SK-N-SH (cell line): ENCODE results near the gene STAT5B. TPM values are rescaled to one million over a fixed set of nuclear protein-coding genes. Genes with fewer than 3 reads are reported as not detected.

Experiments
- CTCF ChIA-PET: fragments of 300-600, 350-600 bp; formaldehyde crosslinking; extraction: SDS; loops from one replicate; lab custom pipeline; 2021; lab: Yijun Ruan, JAX
- POLR2A ChIA-PET: fragments of 350-600 bp; sonication (Branson Sonifier 250); formaldehyde crosslinking; extraction: SDS; loops from one replicate; lab custom pipeline; 2020; ENCODE audit warnings: antibody characterized with exemption, inconsistent platforms; lab: Yijun Ruan, JAX
- DNase-seq: peaks from one replicate; pipeline ENCODE4 v3.0.0; 2012
- H2AFZ ChIP-seq: fragments of 200-600 bp; sonication (generic); 2 replicates; pipeline ENCODE4 v1.8.1; 2016; ENCODE audit warnings: antibody characterized with exemption, mild to moderate bottlenecking, low read depth
- H3F3A ChIP-seq: fragments of 200-600 bp; sonication (generic); replicated peaks from 2 replicates; pipeline ENCODE3; 2016; ENCODE audit warnings: antibody characterized with exemption, mild to moderate bottlenecking; ENCODE audit not compliant: insufficient read depth
- H3K27ac ChIP-seq, 2 experiments: fragments of 200-500 bp in 1 of 2; fragments of 200-600 bp in 1 of 2; sonication (Bioruptor generic) in 1 of 2; sonication (generic), shearing (Covaris generic) in 1 of 2; 2 replicates each; pipeline versions ENCODE4 v1.5.1 to v1.6.1; 2014 to 2016; ENCODE audit warnings: low read depth in 2 of 2, inconsistent platforms in 1 of 2, low read length in 1 of 2, mild to moderate bottlenecking in 1 of 2, mixed read lengths in 1 of 2
- H3K27me3 ChIP-seq: fragments of 200-600 bp; sonication (generic), shearing (Covaris generic); 2 replicates; pipeline ENCODE4 v1.6.1; 2016; ENCODE audit warnings: mixed run types; ENCODE audit not compliant: insufficient read depth
- H3K36me3 ChIP-seq, 2 experiments: fragments of 200-500 bp in 1 of 2; fragments of 200-600 bp in 1 of 2; sonication (Bioruptor generic) in 1 of 2; sonication (generic) in 1 of 2; replicated peaks in 1 of 2; 2 replicates each; pipeline versions ENCODE3 to v1.5.1; 2014 to 2016; ENCODE audit warnings: low read length in 1 of 2, mild to moderate bottlenecking in 1 of 2; ENCODE audit not compliant: insufficient read depth in 2 of 2, control insufficient read depth in 1 of 2
- H3K4me1 ChIP-seq, 2 experiments: fragments of 200-500 bp in 1 of 2; fragments of 200-600 bp in 1 of 2; sonication (Bioruptor generic) in 1 of 2; sonication (generic), shearing (Covaris generic) in 1 of 2; 2 replicates each; pipeline versions ENCODE4 v1.5.1 to v1.6.1; 2014 to 2016; ENCODE audit warnings: low read depth in 1 of 2, low read length in 1 of 2, mixed run types in 1 of 2; ENCODE audit not compliant: insufficient read depth in 2 of 2, control insufficient read depth in 1 of 2
- H3K4me2 ChIP-seq: fragments of 200-600 bp; sonication (generic), shearing (Covaris generic); 2 replicates; pipeline ENCODE4 v1.6.1; 2017; ENCODE audit warnings: mixed run types
- H3K4me3 ChIP-seq, 2 experiments: fragments of 200-500 bp in 1 of 2; fragments of 200-600 bp in 1 of 2; sonication (Bioruptor generic) in 1 of 2; sonication (generic), shearing (Covaris generic) in 1 of 2; 2 replicates each; pipeline versions ENCODE4 v1.5.1 to v1.8.1; 2014 to 2016; ENCODE audit warnings: low read depth in 2 of 2, inconsistent platforms in 1 of 2, low read length in 1 of 2, mild to moderate bottlenecking in 1 of 2, mixed read lengths in 1 of 2, moderate library complexity in 1 of 2
- H3K79me2 ChIP-seq: fragments of 200-600 bp; sonication (generic); 2 replicates; pipeline ENCODE4 v1.8.1; 2017; ENCODE audit warnings: mild to moderate bottlenecking; ENCODE audit not compliant: insufficient read depth
- H3K9ac ChIP-seq: fragments of 200-600 bp; sonication (generic); 2 replicates; pipeline ENCODE4 v1.6.1; 2017; ENCODE audit warnings: mixed run types
- H3K9me2 ChIP-seq: fragments of 200-600 bp; sonication (generic); 2 replicates; pipeline ENCODE4 v1.6.1; 2017; ENCODE audit warnings: mixed run types
- H3K9me3 ChIP-seq: fragments of 200-600 bp; sonication (generic); 2 replicates; pipeline ENCODE4 v1.6.1; 2017; ENCODE audit warnings: mixed run types, mild to moderate bottlenecking, moderate library complexity
- H4K20me1 ChIP-seq: fragments of 200-600 bp; sonication (generic); 2 replicates; pipeline ENCODE4 v1.6.1; 2017; ENCODE audit warnings: mild to moderate bottlenecking, mixed run types; ENCODE audit not compliant: insufficient read depth
- CTCF ChIP-seq: fragments of 200-600 bp; sonication (generic); IDR thresholded peaks from 2 replicates; pipeline ENCODE4 v1.6.1; 2017; ENCODE audit warnings: antibody characterized with exemption, mild to moderate bottlenecking, moderate library complexity
- EP300 ChIP-seq, 2 experiments: IDR thresholded peaks; 2 replicates each; pipeline versions ENCODE4 v1.4.0 to v1.6.1; 2012; ENCODE audit warnings: borderline replicate concordance in 1 of 2, low read depth in 1 of 2, low read length in 1 of 2
- FOSL2 ChIP-seq: IDR thresholded peaks from 2 replicates; pipeline ENCODE4 v1.4.0; 2012; ENCODE audit warnings: low read depth, mild to moderate bottlenecking, moderate library complexity, borderline replicate concordance
- FOXM1 ChIP-seq: IDR thresholded peaks from 2 replicates; pipeline ENCODE4 v1.4.0; 2012; ENCODE audit warnings: low read depth, mild to moderate bottlenecking
- GABPA ChIP-seq: IDR thresholded peaks from 2 replicates; pipeline ENCODE4 v1.4.0; 2012; ENCODE audit warnings: low read depth, mild to moderate bottlenecking
- GATA2 ChIP-seq: sonication (generic); formaldehyde crosslinking; IDR thresholded peaks from 2 replicates; pipeline ENCODE4 v1.5.0; 2020; ENCODE audit warnings: mild to moderate bottlenecking, missing genetic modification reagents
- JUND ChIP-seq: IDR thresholded peaks from 2 replicates; pipeline ENCODE4 v1.4.0; 2012
- MXI1 ChIP-seq: IDR thresholded peaks from 2 replicates; pipeline ENCODE4 v1.6.1; 2012; ENCODE audit warnings: mild to moderate bottlenecking, low read depth, low read length, improper control_type of control experiment
- NRF1 ChIP-seq: IDR thresholded peaks from 2 replicates; pipeline ENCODE4 v1.6.1; 2012; ENCODE audit warnings: low read depth, mild to moderate bottlenecking, low read length
- PBX3 ChIP-seq: IDR thresholded peaks from 2 replicates; pipeline ENCODE4; 2012
- POLR2AphosphoS5 ChIP-seq: IDR thresholded peaks from 2 replicates; pipeline ENCODE4 v1.6.1; 2012; ENCODE audit warnings: low read depth, low read length
- RAD21 ChIP-seq: IDR thresholded peaks from 2 replicates; pipeline ENCODE4 v1.6.1; 2012; ENCODE audit warnings: mild to moderate bottlenecking, low read length
- REST ChIP-seq: IDR thresholded peaks from 2 replicates; pipeline ENCODE4 v1.6.1; 2012; ENCODE audit warnings: mild to moderate bottlenecking, low read depth, low read length, moderate library complexity
- RFX5 ChIP-seq: IDR thresholded peaks from 2 replicates; pipeline ENCODE4 v1.6.1; 2012; ENCODE audit warnings: mild to moderate bottlenecking, improper control_type of control experiment, low read length
- TAF1 ChIP-seq: IDR thresholded peaks from 2 replicates; pipeline ENCODE4 v1.6.1; 2012; ENCODE audit warnings: low read depth, mild to moderate bottlenecking, low read length, moderate library complexity, borderline replicate concordance
- TCF12 ChIP-seq: IDR thresholded peaks from 2 replicates; pipeline ENCODE4 v1.4.0; 2012
- USF1 ChIP-seq: IDR thresholded peaks from 2 replicates; pipeline ENCODE4 v1.4.0; 2012; ENCODE audit warnings: low read depth, borderline replicate concordance
- WGBS: methylation state at CpG from one replicate; pipeline ENCODE4 v1.1.6; 2017; ENCODE audit warnings: low lambda C conversion rate; 5-methylcytosine and 5-hydroxymethylcytosine counted together
- polyA plus RNA-seq, 3 experiments: library from polyadenylated mRNA; depleted of rRNA; stranded (reverse); fragments of >200 nt; gene quantifications; 2 replicates each; pipeline ENCODE4 v1.2.3, GENCODE V29; 2012

The STAT5B gene
- polyA plus RNA-seq, 1 of the 3 experiments (the other 2 are of a cell fraction), result 23.6 TPM

- no peaks in the 10 kb centered on the region for H3K9me2 ChIP-seq
- no peak for DNase-seq
- peak overlapping the region in 1 of 2 experiments; percentile 66; a peak in 2 of 4 replicates for H3K27ac ChIP-seq
- TF ChIP-seq NRF1 (no peak), FOXM1 (no peak), MXI1 (no peak), PBX3 (0 out of 2 replicates have a peak, but pooled peaks have one; percentile 7), RFX5 (no peak)
- peaks cover 64% of the 10 kb centered on the region for H3K79me2 ChIP-seq
- no peak overlapping the region for H3K4me2 ChIP-seq
- no peaks in the 10 kb centered on the region for H3K27me3 ChIP-seq
- H3K4me3 ChIP-seq, result no peak overlapping the region
- peaks cover 6% of the 10 kb centered on the region; the same call in 1 of the 2 replicates for H4K20me1 ChIP-seq
- H3K9ac ChIP-seq, result no peak overlapping the region
- ChIA-PET CTCF (no interaction called here), POLR2A (no interaction called here)
- H3K4me1 ChIP-seq, result peaks cover 6 to 11% of the 10 kb centered on the region in 2 experiments; a peak in 3 of 4 replicates
- no peak overlapping the region for H2AFZ ChIP-seq
- 96% methylated on average over 5 of the region's 5 CpGs for WGBS
- H3K36me3 ChIP-seq, result no peaks in the 10 kb centered on the region
- peaks cover 15% of the 10 kb centered on the region for H3F3A ChIP-seq
- H3K9me3 ChIP-seq, result no peaks in the 10 kb centered on the region
Observed at GRCh38 chr17:42253578-42253977, 22.6 kb downstream of the STAT5B start.

GRCh38 chr17:42252597-42253550, 23.3 kb downstream of the STAT5B start:
- 0 out of 2 replicates have a peak overlapping the region, but pooled peaks have one; percentile 20 for H3K9ac ChIP-seq
- POLR2A ChIA-PET, result no interaction called here
- no peaks in the 10 kb centered on the region for H3K36me3 ChIP-seq
- H3K4me2 ChIP-seq, result peak overlapping the region; percentile 23
- H3K27me3 ChIP-seq, result no peaks in the 10 kb centered on the region
- DNase-seq, result no peak
- TF ChIP-seq POLR2AphosphoS5 (no peak), USF1 (no peak), JUND (peak; percentile 28; the same call in 1 of the 2 replicates), TCF12 (no peak), CTCF (no peak), RAD21 (no peak), REST (no peak), GATA2 (no peak), EP300 (IDR thresholded peaks at IDR 0.05; ENCODE audit: borderline replicate concordance in 1 of 2, low read depth in 1 of 2, low read length in 1 of 2) (no peak), FOSL2 (peak; percentile 31; the same call in 1 of the 2 replicates), GABPA (no peak), PBX3 (peak; percentile 71), TAF1 (no peak)
- TF ChIP-seq, all 33 proteins: peak for 3
- Histone ChIP-seq H4K20me1 (peaks cover 3% of the 10 kb centered on the region; the same call in 1 of the 2 replicates), H2AFZ (no peak overlapping the region), H3K27ac (peak overlapping the region in 1 of 2 experiments; percentile 66; a peak in 2 of 4 replicates), H3K4me1 (peaks cover 8 to 11% of the 10 kb centered on the region in 2 experiments; a peak in 3 of 4 replicates), H3K4me3 (no peak overlapping the region), H3F3A (peaks cover 15% of the 10 kb centered on the region), H3K9me3 (no peaks in the 10 kb centered on the region), H3K9me2 (no peaks in the 10 kb centered on the region), H3K79me2 (peaks cover 59% of the 10 kb centered on the region)
- CTCF ChIA-PET, result interaction anchor here (2.4 kb wide), 1 partner anchor 31 kb away, joined by 9 read pairs; no protein-coding TSS in a partner anchor
- 52% methylated on average over 4 of the region's 4 CpGs for WGBS
